Subcutaneous adipose tissue (tissue), 4 donors: ENCODE data around the gene SULT2B1. TPM values are rescaled to one million over a fixed set of nuclear protein-coding genes. Genes with fewer than 3 reads are reported as not detected.

Experiments used
- CTCF ChIP-seq: fragments of 450-650 bp; IDR thresholded peaks from one replicate; pipeline ENCODE4 v1.5.1; 2016; ENCODE audit warnings: low read depth, mild to moderate bottlenecking, control low read depth, antibody characterized with exemption, moderate library complexity
- total RNA-seq, 4 donors: library from RNA; depleted of rRNA; stranded (reverse); fragments of >200 nt; gene quantifications; one replicate each; pipeline ENCODE4 v1.1.0, GENCODE V29; 2016

The SULT2B1 gene
- total RNA-seq, 4 donors from 2014 or later: not detected

GRCh38 chr19:48635966-48636858 lies 84.2 kb downstream of the SULT2B1 start:
- no peak for TF ChIP-seq CTCF

GRCh38 chr19:48636859-48637448 lies 85.0 kb downstream of the SULT2B1 start, which contains the start of gene DBP:
DBP (minus strand) TSS chr19:48637379; CDS start chr19:48636994, 385 bp downstream.
- TF ChIP-seq CTCF: no peak

GRCh38 chr19:48637449-48637947 lies 85.5 kb downstream of the SULT2B1 start:
- no peak for TF ChIP-seq CTCF

- TF ChIP-seq CTCF: no peak
These were observed 86.2 kb downstream of the SULT2B1 start for GRCh38 chr19:48637948-48638830.

- TF ChIP-seq CTCF: no peak
These were observed 86.9 kb downstream of the SULT2B1 start for GRCh38 chr19:48638831-48639381.

DNA sequence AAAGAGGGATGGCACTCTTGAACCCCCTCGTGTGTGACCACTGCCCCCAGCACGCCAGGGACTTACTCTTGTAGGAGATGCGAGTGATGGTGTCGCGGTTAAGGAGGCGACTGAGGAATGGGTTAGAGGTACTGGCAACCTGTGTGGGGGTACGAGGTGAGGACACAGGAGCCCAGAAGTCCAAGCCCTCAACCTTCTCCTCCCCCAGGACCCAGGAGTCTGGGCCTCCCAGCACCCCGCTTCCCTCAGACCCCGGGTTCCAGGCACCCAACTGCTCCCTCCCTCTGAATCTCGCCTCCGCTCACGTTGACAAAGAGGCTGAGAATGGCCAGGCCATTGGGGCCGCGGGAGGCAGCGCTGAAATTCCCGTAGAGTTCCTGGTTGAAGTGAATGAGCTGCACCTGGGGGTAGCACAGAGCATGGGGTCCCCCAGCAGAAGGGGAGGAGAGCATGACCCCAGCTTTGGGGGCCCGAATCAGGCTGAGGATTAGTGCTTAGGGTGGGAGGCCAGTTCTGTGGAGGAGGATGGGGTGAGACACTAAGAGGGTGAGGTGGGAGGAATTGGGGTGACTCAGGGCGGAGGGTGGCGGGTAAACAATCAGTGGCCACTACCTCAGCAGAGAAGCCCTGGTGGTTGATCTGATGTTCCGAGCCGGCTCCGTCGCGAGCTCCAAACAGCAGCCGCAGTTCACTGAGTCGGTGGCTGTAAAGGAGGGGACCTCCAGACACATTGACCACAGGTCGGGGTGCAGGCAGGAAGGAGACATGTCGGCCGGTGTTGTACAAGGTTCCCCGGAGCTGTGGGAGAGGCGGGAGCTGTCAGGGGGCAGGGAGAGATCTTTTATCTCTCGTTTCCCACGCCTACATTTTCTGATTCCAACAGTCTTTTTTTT lies 87.8 kb downstream of the SULT2B1 start:
- TF ChIP-seq CTCF: no peak
